ENCODE measurements around the gene MED8.

The MED8 gene

GRCh38 chr1:43346636-43347035 lies 43.0 kb downstream of the MED8 start:
- H3K27ac ChIP-seq = no peak overlapping the region
- DNase-seq = no peak
- no peaks in the 10 kb centered on the region for H3K9me3 ChIP-seq (ENCODE audit: severe bottlenecking)
- no peaks in the 10 kb centered on the region for H3K36me3 ChIP-seq
- TF ChIP-seq, protein P1, sequence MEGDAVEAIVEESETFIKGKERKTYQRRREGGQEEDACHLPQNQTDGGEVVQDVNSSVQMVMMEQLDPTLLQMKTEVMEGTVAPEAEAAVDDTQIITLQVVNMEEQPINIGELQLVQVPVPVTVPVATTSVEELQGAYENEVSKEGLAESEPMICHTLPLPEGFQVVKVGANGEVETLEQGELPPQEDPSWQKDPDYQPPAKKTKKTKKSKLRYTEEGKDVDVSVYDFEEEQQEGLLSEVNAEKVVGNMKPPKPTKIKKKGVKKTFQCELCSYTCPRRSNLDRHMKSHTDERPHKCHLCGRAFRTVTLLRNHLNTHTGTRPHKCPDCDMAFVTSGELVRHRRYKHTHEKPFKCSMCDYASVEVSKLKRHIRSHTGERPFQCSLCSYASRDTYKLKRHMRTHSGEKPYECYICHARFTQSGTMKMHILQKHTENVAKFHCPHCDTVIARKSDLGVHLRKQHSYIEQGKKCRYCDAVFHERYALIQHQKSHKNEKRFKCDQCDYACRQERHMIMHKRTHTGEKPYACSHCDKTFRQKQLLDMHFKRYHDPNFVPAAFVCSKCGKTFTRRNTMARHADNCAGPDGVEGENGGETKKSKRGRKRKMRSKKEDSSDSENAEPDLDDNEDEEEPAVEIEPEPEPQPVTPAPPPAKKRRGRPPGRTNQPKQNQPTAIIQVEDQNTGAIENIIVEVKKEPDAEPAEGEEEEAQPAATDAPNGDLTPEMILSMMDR (IDR thresholded peaks at IDR 0.05; ENCODE audit: low read depth, low read length) = no peak
- no peaks in the 10 kb centered on the region for H3K27me3 ChIP-seq (ENCODE audit: insufficient read depth, low read depth, severe bottlenecking)
- no peak overlapping the region for H3K4me3 ChIP-seq (ENCODE audit: low read depth, low read length)

DNA sequence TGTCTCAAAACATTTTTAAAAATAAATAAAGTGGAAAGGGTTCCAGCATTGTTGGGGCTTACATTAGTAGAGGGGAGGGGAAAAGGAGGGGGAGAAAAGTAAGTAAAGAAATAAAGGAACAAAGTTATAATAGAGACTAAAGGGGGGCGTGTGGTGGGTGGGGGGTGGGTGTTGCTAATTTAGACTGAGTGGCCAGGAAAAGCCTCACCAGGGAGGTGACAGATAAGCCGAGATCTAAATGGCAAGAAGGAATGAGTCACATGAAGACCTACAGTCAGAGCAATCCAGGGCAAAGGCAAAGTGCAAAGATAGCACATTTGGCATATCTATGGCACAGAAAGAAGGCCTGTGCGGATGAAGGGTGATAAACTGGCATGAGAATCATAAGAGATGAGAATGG lies 44.5 kb downstream of the MED8 start:
- TF ChIP-seq, protein P1 (IDR thresholded peaks at IDR 0.05; ENCODE audit: low read depth, low read length) = no peak
- DNase-seq = no peak
- no peak overlapping the region for H3K4me3 ChIP-seq (ENCODE audit: low read depth, low read length)
- no peaks in the 10 kb centered on the region for H3K36me3 ChIP-seq
- no peak overlapping the region for H3K27ac ChIP-seq
- no peaks in the 10 kb centered on the region for H3K9me3 ChIP-seq (ENCODE audit: severe bottlenecking)
- no peaks in the 10 kb centered on the region for H3K27me3 ChIP-seq (ENCODE audit: insufficient read depth, low read depth, severe bottlenecking)

DNA sequence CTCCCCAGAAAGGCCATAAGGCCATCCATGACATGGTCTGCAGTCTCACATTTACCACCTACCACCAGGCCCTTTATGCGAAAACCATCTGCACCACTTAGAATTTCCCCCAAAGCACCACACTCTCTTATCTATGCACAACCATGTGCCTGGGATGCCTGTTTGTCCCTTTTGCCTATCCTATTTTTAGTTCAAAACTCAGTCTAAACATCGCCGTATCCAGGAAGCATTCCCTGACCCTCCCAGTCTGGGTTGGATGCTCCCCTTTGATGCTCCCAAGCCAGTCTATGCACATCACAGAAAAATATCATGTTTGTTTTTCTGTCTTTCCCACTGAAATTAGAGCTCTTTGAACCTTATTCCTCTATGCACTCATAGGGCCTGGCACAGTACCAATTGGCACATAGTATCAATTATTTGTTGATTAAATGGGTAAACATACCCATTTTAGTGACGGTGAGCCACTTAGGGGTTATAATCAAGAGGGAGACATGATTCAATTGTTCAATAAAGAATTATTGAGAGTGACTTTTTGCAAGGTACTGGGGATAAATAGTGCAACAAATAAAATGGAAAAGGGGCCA lies 45.2 kb downstream of the MED8 start:
- no peak overlapping the region for H3K27ac ChIP-seq
- no peak for DNase-seq
- TF ChIP-seq, protein P1 (IDR thresholded peaks at IDR 0.05; ENCODE audit: low read depth, low read length) = no peak
- H3K36me3 ChIP-seq = no peaks in the 10 kb centered on the region
- no peaks in the 10 kb centered on the region for H3K9me3 ChIP-seq (ENCODE audit: severe bottlenecking)
- H3K4me3 ChIP-seq (ENCODE audit: low read depth, low read length) = no peak overlapping the region
- no peaks in the 10 kb centered on the region for H3K27me3 ChIP-seq (ENCODE audit: insufficient read depth, low read depth, severe bottlenecking)

- Histone ChIP-seq H3K9me3 (ENCODE audit: severe bottlenecking) (no peaks in the 10 kb centered on the region), H3K4me3 (ENCODE audit: low read depth, low read length) (no peak overlapping the region), H3K36me3 (no peaks in the 10 kb centered on the region), H3K27ac (no peak overlapping the region), H3K27me3 (ENCODE audit: insufficient read depth, low read depth, severe bottlenecking) (no peaks in the 10 kb centered on the region)
- TF ChIP-seq, protein P1 (IDR thresholded peaks at IDR 0.05; ENCODE audit: low read depth, low read length) = no peak
- DNase-seq = no peak
Observed at GRCh38 chr1:43340559-43340958, 49.0 kb downstream of the MED8 start.

GRCh38 chr1:43339584-43340232 lies 49.9 kb downstream of the MED8 start:
- H3K9me3 ChIP-seq (ENCODE audit: severe bottlenecking) = no peaks in the 10 kb centered on the region
- TF ChIP-seq, protein P1 (IDR thresholded peaks at IDR 0.05; ENCODE audit: low read depth, low read length) = no peak
- DNase-seq = no peak
- H3K27ac ChIP-seq = no peak overlapping the region
- no peaks in the 10 kb centered on the region for H3K36me3 ChIP-seq
- H3K27me3 ChIP-seq (ENCODE audit: insufficient read depth, low read depth, severe bottlenecking) = no peaks in the 10 kb centered on the region
- no peak overlapping the region for H3K4me3 ChIP-seq (ENCODE audit: low read depth, low read length)

DNA sequence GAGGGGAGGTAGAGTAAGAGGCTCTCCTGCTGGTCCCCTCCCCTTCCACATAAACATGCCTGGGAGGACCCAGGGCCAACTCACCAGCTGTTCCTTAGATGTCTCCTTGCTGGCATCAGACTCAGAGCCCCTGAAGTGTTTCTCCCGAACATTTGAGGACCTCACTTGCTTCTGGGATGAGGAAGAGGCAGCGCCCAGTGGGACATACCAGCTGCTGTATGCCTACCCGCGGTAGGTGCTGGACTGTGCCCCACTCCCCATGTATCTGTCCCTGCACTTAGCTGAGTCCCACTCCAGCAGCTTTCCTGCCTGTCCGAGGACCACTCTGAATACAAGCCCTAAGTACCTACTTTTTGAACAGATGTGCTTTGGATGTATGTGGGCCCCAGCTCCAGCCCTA lies 51.6 kb downstream of the MED8 start:
- Histone ChIP-seq H3K36me3 (no peaks in the 10 kb centered on the region), H3K27me3 (ENCODE audit: insufficient read depth, low read depth, severe bottlenecking) (no peaks in the 10 kb centered on the region), H3K27ac (no peak overlapping the region), H3K4me3 (ENCODE audit: low read depth, low read length) (no peak overlapping the region), H3K9me3 (ENCODE audit: severe bottlenecking) (no peaks in the 10 kb centered on the region)
- TF ChIP-seq, protein P1 (IDR thresholded peaks at IDR 0.05; ENCODE audit: low read depth, low read length) = no peak
- DNase-seq = no peak

Measured in WERI-Rb-1 (cell line).